CD14-positive monocyte (primary cell): ENCODE data around the gene PLAC1. TPM values are rescaled to one million over a fixed set of nuclear protein-coding genes. Genes with fewer than 3 reads are reported as not detected.

Experiments used
- DNase-seq, 3 donors: peaks; one replicate each; pipeline ENCODE4 v3.0.0-alpha.2; 2011 to 2022
- H2AFZ ChIP-seq: 2 replicates; pipeline ENCODE4 v1.6.0; 2012; ENCODE audit warnings: mild to moderate bottlenecking, low read depth, low read length, inconsistent platforms; ENCODE audit not compliant: insufficient read depth, poor library complexity, severe bottlenecking
- H3K27ac ChIP-seq, 2 donors: 1 replicate in 1 of 2; 2 replicates in 1 of 2; pipeline ENCODE4 v1.5.1; 2012 to 2013; ENCODE audit warnings: low read length in 2 of 2, control low read depth in 1 of 2, inconsistent platforms in 1 of 2, low read depth in 1 of 2, mild to moderate bottlenecking in 1 of 2
- H3K27me3 ChIP-seq, 2 donors: one replicate each; pipeline versions ENCODE4 v1.6.0 to v1.6.1; 2011 to 2013; ENCODE audit warnings: low read length in 2 of 2; ENCODE audit not compliant: control insufficient read depth in 2 of 2, insufficient read depth in 2 of 2
- H3K36me3 ChIP-seq, 2 donors: replicated peaks in 1 of 2; 1 replicate in 1 of 2; 2 replicates in 1 of 2; pipeline versions ENCODE4 v1.5.1 to v1.6.1; 2012 to 2013; ENCODE audit warnings: low read length in 2 of 2, control low read depth in 1 of 2, inconsistent platforms in 1 of 2, mild to moderate bottlenecking in 1 of 2; ENCODE audit not compliant: insufficient read depth in 2 of 2, control insufficient read depth in 1 of 2
- H3K4me1 ChIP-seq, 2 donors: 1 replicate in 1 of 2; 2 replicates in 1 of 2; pipeline versions ENCODE4 v1.5.1 to v1.6.1; 2012 to 2013; ENCODE audit warnings: low read length in 2 of 2, control low read depth in 1 of 2, inconsistent platforms in 1 of 2, mild to moderate bottlenecking in 1 of 2, moderate library complexity in 1 of 2; ENCODE audit not compliant: insufficient read depth in 2 of 2, control insufficient read depth in 1 of 2
- H3K4me2 ChIP-seq: replicated peaks from 2 replicates; pipeline ENCODE3; 2012; ENCODE audit warnings: low read length, moderate library complexity, mild to moderate bottlenecking; ENCODE audit not compliant: poor library complexity, severe bottlenecking; ENCODE audit errors: extremely low read depth
- H3K4me3 ChIP-seq, 3 experiments: fragments of 200-600 bp in 1 of 3; sonication (generic) in 1 of 3; replicated peaks in 1 of 3; 1 replicate in 2 of 3; 2 replicates in 1 of 3; pipeline ENCODE4 v1.5.1; 2011 to 2013; ENCODE audit warnings: low read length in 3 of 3, mild to moderate bottlenecking in 3 of 3, control low read depth in 2 of 3, low read depth in 2 of 3, inconsistent platforms in 1 of 3, moderate library complexity in 1 of 3
- H3K79me2 ChIP-seq: 2 replicates; pipeline ENCODE4 v1.6.0; 2012; ENCODE audit warnings: mild to moderate bottlenecking, control low read depth, inconsistent platforms, low read length, moderate library complexity; ENCODE audit not compliant: insufficient read depth
- H3K9ac ChIP-seq: 2 replicates; pipeline ENCODE4 v1.6.0; 2017; ENCODE audit warnings: low read length, mild to moderate bottlenecking; ENCODE audit not compliant: insufficient read depth, poor library complexity, severe bottlenecking
- H3K9me3 ChIP-seq, 2 donors: replicated peaks in 1 of 2; 1 replicate in 1 of 2; 2 replicates in 1 of 2; pipeline versions ENCODE4 v1.5.1 to v1.6.1; 2012 to 2013; ENCODE audit warnings: low read length in 2 of 2, control low read depth in 1 of 2; ENCODE audit not compliant: control insufficient read depth in 1 of 2, insufficient read depth in 1 of 2
- H4K20me1 ChIP-seq: 2 replicates; pipeline ENCODE4 v1.6.0; 2012; ENCODE audit warnings: mild to moderate bottlenecking, low read length, control low read depth, moderate library complexity; ENCODE audit not compliant: insufficient read depth
- H3K27ac Mint-ChIP-seq, 7 donors: one replicate each; pipeline ENCODE4 v1.8.0; 2020; ENCODE audit warnings: mild to moderate bottlenecking in 7 of 7, mixed read lengths in 7 of 7, moderate library complexity in 6 of 7, inconsistent platforms in 2 of 7
- H3K27me3 Mint-ChIP-seq, 3 donors: one replicate each; pipeline ENCODE4 v1.8.0; 2021 to 2022; ENCODE audit warnings: low read depth in 3 of 3, mild to moderate bottlenecking in 3 of 3, mixed read lengths in 3 of 3, moderate library complexity in 3 of 3, inconsistent platforms in 1 of 3
- H3K36me3 Mint-ChIP-seq, 2 donors: one replicate each; pipeline ENCODE4 v1.8.0; 2020; ENCODE audit warnings: mixed read lengths in 2 of 2, inconsistent platforms in 1 of 2, mild to moderate bottlenecking in 1 of 2
- H3K4me1 Mint-ChIP-seq: one replicate; pipeline ENCODE4 v1.8.0; 2020; ENCODE audit warnings: mild to moderate bottlenecking, mixed read lengths
- H3K4me3 Mint-ChIP-seq, 2 donors: one replicate each; pipeline ENCODE4 v1.8.0; 2020; ENCODE audit warnings: mild to moderate bottlenecking in 2 of 2, mixed read lengths in 2 of 2, moderate library complexity in 1 of 2
- H3K9me3 Mint-ChIP-seq, 7 donors: one replicate each; pipeline ENCODE4 v1.8.0; 2020 to 2022; ENCODE audit warnings: mixed read lengths in 7 of 7, mild to moderate bottlenecking in 6 of 7, moderate library complexity in 6 of 7, inconsistent platforms in 2 of 7
- CTCF ChIP-seq: fragments of 200-600 bp; IDR thresholded peaks from one replicate; pipeline ENCODE4 v1.8.0; 2022; ENCODE audit warnings: antibody characterized with exemption, mild to moderate bottlenecking
- WGBS: methylation state at CpG from one replicate; pipeline ENCODE4 v1.1.5; 2013; ENCODE audit warnings: missing lambda C conversion rate; ENCODE audit not compliant: insufficient coverage; 5-methylcytosine and 5-hydroxymethylcytosine counted together
- intact Hi-C, 2 donors: fragments of 100-400 bp; cut with micrococcal nuclease; formaldehyde crosslinking; loops; one replicate each; pipeline versions ENCODE4 v1.15.0 to v1.15.1; 2023
- polyA plus RNA-seq, 3 donors: library from polyadenylated mRNA; depleted of rRNA in 1 of 3; unstranded in 2 of 3; stranded (reverse) in 1 of 3; fragments of 300-500 nt in 2 of 3; fragments of >200 nt in 1 of 3; fragmentation: Illumina TruSeq in 2 of 3; gene quantifications; 1 replicate in 2 of 3; 2 replicates in 1 of 3; pipeline ENCODE4 v1.2.3, GENCODE V29; 2012 to 2021

The PLAC1 gene
- polyA plus RNA-seq, 3 donors = not detected

- H3K4me2 ChIP-seq = peak overlapping the region; percentile 41
- no peak for TF ChIP-seq CTCF
- H3K9me3 ChIP-seq = no peaks in the 10 kb centered on the region
- H3K27me3 Mint-ChIP-seq = peaks cover 2 to 8% (median 3%) of the 10 kb centered on the region in 3 donors
- no peaks in the 10 kb centered on the region for H4K20me1 ChIP-seq
- 57% methylated on average over 3 of the region's 4 CpGs for WGBS
- H3K27ac ChIP-seq = peak overlapping the region in 1 of 2 donors; percentile 40
- peaks cover 13 to 21% of the 10 kb centered on the region in 2 donors for H3K4me1 ChIP-seq
- peak overlapping the region in 1 of 2 donors; percentile 39 for H3K4me3 Mint-ChIP-seq
- no peak overlapping the region for H3K27ac Mint-ChIP-seq
- H3K9me3 Mint-ChIP-seq = no peaks in the 10 kb centered on the region
- H3K9ac ChIP-seq = no peak overlapping the region
- intact Hi-C loops = no loop called here
- H3K36me3 Mint-ChIP-seq = no peaks in the 10 kb centered on the region
- no peaks in the 10 kb centered on the region for H3K79me2 ChIP-seq
- H3K27me3 ChIP-seq = peaks cover 0 to 2% of the 10 kb centered on the region in 2 donors
- peak in 1 of 3 donors; percentile 2 for DNase-seq
- H2AFZ ChIP-seq = no peak overlapping the region
- no peaks in the 10 kb centered on the region for H3K36me3 ChIP-seq
- H3K4me3 ChIP-seq = no peak overlapping the region
- H3K4me1 Mint-ChIP-seq = peaks cover 20% of the 10 kb centered on the region
Observed at GRCh38 chrX:134661295-134661694, 3.0 kb upstream of the PLAC1 start.

GRCh38 chrX:134660627-134661026, 2.4 kb upstream of the PLAC1 start:
- Histone ChIP-seq H3K9ac (no peak overlapping the region), H3K36me3 (no peaks in the 10 kb centered on the region), H3K9me3 (no peaks in the 10 kb centered on the region), H3K27ac (no peak overlapping the region), H2AFZ (no peak overlapping the region), H4K20me1 (no peaks in the 10 kb centered on the region), H3K4me3 (no peak overlapping the region), H3K4me2 (no peak overlapping the region), H3K79me2 (no peaks in the 10 kb centered on the region), H3K4me1 (peaks cover 13 to 21% of the 10 kb centered on the region in 2 donors), H3K27me3 (peaks cover 0 to 2% of the 10 kb centered on the region in 2 donors)
- peak overlapping the region in 1 of 2 donors; percentile 39 for H3K4me3 Mint-ChIP-seq
- peaks cover 2 to 8% (median 3%) of the 10 kb centered on the region in 3 donors for H3K27me3 Mint-ChIP-seq
- H3K36me3 Mint-ChIP-seq = no peaks in the 10 kb centered on the region
- WGBS = no CpG with 5 or more reads among the region's 1 CpG
- H3K27ac Mint-ChIP-seq = no peak overlapping the region
- no peak for TF ChIP-seq CTCF
- intact Hi-C loops = no loop called here
- DNase-seq = no peak
- no peaks in the 10 kb centered on the region for H3K9me3 Mint-ChIP-seq
- H3K4me1 Mint-ChIP-seq = peaks cover 20% of the 10 kb centered on the region
